BJ (cell line): ENCODE data around the gene COG5. TPM values are rescaled to one million over a fixed set of nuclear protein-coding genes. Genes with fewer than 3 reads are reported as not detected.

ENCODE experiments used
- CTCF ChIA-PET: fragments of 350-600 bp; formaldehyde crosslinking; extraction: SDS; loops from one replicate; lab custom pipeline; 2021; ENCODE audit warnings: antibody characterized with exemption, inconsistent platforms; lab: Yijun Ruan, JAX
- POLR2A ChIA-PET: fragments of 300-600 bp; sonication (Branson Sonifier 250); formaldehyde crosslinking; extraction: SDS; loops from one replicate; lab custom pipeline; 2021; ENCODE audit warnings: antibody characterized with exemption; lab: Charles Lee
- DNase-seq: peaks from one replicate; pipeline ENCODE4 v3.0.0-alpha.2; 2011; ENCODE audit warnings: low read depth
- H3K27me3 ChIP-seq: 2 replicates; pipeline ENCODE4 v1.6.0; 2011; ENCODE audit warnings: low read length; ENCODE audit not compliant: control insufficient read depth, insufficient read depth
- H3K36me3 ChIP-seq: 2 replicates; pipeline ENCODE4 v1.5.1; 2011; ENCODE audit warnings: low read length; ENCODE audit not compliant: control insufficient read depth, insufficient read depth
- H3K4me3 ChIP-seq: 2 replicates; pipeline ENCODE4 v1.5.1; 2011; ENCODE audit warnings: low read depth, mild to moderate bottlenecking, control low read depth, low read length
- polyA plus RNA-seq: library from polyadenylated mRNA; depleted of rRNA; stranded (reverse); fragments of >200 nt; gene quantifications from 2 replicates; pipeline ENCODE4 v1.2.3, GENCODE V29; 2011
- TF ChIP-seq, protein P1 (sequence below): IDR thresholded peaks from 2 replicates; pipeline ENCODE4 v1.5.1; 2011; ENCODE audit warnings: low read depth, mild to moderate bottlenecking, control low read depth, inconsistent platforms, low read length, moderate library complexity; ENCODE audit not compliant: insufficient read depth

The COG5 gene
- polyA plus RNA-seq, 1 experiment = 20.5 TPM

- Histone ChIP-seq H3K27me3 (no peaks in the 10 kb centered on the region), H3K4me3 (no peak overlapping the region), H3K36me3 (peaks cover 1% of the 10 kb centered on the region; the same call in 1 of the 2 replicates)
- ChIA-PET POLR2A (no interaction called here), CTCF (interaction anchor here (1.1 kb wide), 1 partner anchor 33 kb away, joined by 3 read pairs; no protein-coding TSS in a partner anchor)
- TF ChIP-seq, protein P1, sequence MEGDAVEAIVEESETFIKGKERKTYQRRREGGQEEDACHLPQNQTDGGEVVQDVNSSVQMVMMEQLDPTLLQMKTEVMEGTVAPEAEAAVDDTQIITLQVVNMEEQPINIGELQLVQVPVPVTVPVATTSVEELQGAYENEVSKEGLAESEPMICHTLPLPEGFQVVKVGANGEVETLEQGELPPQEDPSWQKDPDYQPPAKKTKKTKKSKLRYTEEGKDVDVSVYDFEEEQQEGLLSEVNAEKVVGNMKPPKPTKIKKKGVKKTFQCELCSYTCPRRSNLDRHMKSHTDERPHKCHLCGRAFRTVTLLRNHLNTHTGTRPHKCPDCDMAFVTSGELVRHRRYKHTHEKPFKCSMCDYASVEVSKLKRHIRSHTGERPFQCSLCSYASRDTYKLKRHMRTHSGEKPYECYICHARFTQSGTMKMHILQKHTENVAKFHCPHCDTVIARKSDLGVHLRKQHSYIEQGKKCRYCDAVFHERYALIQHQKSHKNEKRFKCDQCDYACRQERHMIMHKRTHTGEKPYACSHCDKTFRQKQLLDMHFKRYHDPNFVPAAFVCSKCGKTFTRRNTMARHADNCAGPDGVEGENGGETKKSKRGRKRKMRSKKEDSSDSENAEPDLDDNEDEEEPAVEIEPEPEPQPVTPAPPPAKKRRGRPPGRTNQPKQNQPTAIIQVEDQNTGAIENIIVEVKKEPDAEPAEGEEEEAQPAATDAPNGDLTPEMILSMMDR = no peak
- DNase-seq = no peak
Measured at GRCh38 chr7:107244613-107245012, 319.1 kb downstream of the COG5 start.

- ChIA-PET CTCF (interaction anchor here (1.2 kb wide), 1 partner anchor 12 kb away, joined by 4 read pairs; no protein-coding TSS in a partner anchor), POLR2A (no interaction called here)
- DNase-seq = no peak
- Histone ChIP-seq H3K27me3 (no peaks in the 10 kb centered on the region), H3K4me3 (no peak overlapping the region), H3K36me3 (peaks cover 1% of the 10 kb centered on the region; the same call in 1 of the 2 replicates)
- TF ChIP-seq, protein P1 = no peak
Measured at GRCh38 chr7:107242267-107242666, 321.5 kb downstream of the COG5 start.

GRCh38 chr7:107237451-107237850, 326.3 kb downstream of the COG5 start:
- Histone ChIP-seq H3K4me3 (no peak overlapping the region), H3K36me3 (peaks cover 2% of the 10 kb centered on the region; the same call in 1 of the 2 replicates), H3K27me3 (no peaks in the 10 kb centered on the region)
- TF ChIP-seq, protein P1 = no peak
- CTCF ChIA-PET = interaction anchor here (0.6 kb wide), 1 partner anchor 73 kb away, joined by 4 read pairs; no protein-coding TSS in a partner anchor
- DNase-seq = no peak
- POLR2A ChIA-PET = no interaction called here

GRCh38 chr7:107236862-107237261, 326.9 kb downstream of the COG5 start:
- H3K4me3 ChIP-seq = no peak overlapping the region
- TF ChIP-seq, protein P1 = no peak
- DNase-seq = no peak
- ChIA-PET CTCF (no interaction called here), POLR2A (no interaction called here)
- no peaks in the 10 kb centered on the region for H3K27me3 ChIP-seq
- H3K36me3 ChIP-seq = peaks cover 2% of the 10 kb centered on the region; the same call in 1 of the 2 replicates

GRCh38 chr7:107234436-107234835, 329.3 kb downstream of the COG5 start:
- DNase-seq = no peak
- CTCF ChIA-PET = interaction anchor here (0.6 kb wide), 1 partner anchor 41 kb away, joined by 3 read pairs; no protein-coding TSS in a partner anchor
- TF ChIP-seq, protein P1 = no peak
- POLR2A ChIA-PET = no interaction called here
- peaks cover 2% of the 10 kb centered on the region; the same call in 1 of the 2 replicates for H3K36me3 ChIP-seq
- H3K27me3 ChIP-seq = no peaks in the 10 kb centered on the region
- no peak overlapping the region for H3K4me3 ChIP-seq
